CD4-positive, alpha-beta T cell treated with Interleukin-17A for 4 hours (primary cell): Measurements from ENCODE around the gene DPF3.

Experiments used
- DNase-seq: peaks from one replicate; pipeline ENCODE4 v3.0.0-alpha.2; 2020; ENCODE audit warnings: mixed read lengths

DPF3 gene

GRCh38 chr14:72708708-72709475, 185.0 kb downstream of the DPF3 start:
- no peak for DNase-seq

GRCh38 chr14:72708222-72708621, 185.7 kb downstream of the DPF3 start:
- DNase-seq: no peak

- no peak for DNase-seq
Measured at GRCh38 chr14:72706485-72706884, 187.4 kb downstream of the DPF3 start.

DNA sequence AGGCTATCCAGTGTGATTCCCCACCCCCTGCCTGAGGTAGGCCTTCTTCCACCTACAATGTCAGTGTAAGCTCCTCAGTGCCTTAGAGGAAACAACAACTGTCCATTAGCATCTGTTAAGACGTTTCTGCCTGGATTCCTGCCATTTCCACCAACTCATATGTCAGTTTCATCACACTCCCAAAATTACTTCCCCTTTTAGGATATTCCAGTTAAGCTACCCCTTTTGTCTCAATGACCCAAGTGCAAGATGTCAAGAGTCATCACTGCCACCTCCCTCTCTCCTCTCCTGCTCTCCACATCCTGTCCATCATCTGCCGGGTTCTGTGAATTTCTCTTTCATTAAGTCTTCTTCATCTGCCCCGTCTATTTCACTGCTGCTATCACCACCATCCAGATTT, 189.4 kb downstream of the DPF3 start:
- DNase-seq: no peak

DNA sequence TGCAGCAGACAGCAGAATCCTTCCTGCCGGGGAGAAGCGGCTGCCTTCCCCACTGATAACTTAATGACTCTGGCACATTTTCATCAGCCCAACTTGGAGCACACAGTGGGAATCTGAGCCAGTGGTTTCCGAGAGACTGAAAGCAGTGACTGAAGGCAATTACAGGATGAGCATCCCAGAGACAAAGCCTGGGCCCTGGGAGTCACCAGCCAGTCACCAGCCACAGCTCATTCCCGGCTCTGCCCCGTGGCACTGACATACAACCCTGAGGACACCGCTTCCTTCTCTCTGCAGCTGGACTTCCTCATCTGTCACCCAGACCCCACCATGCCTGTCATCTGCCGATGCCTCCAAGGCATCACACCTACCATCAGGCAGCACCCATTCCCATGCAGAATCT, 192.3 kb downstream of the DPF3 start:
- DNase-seq: no peak

GRCh38 chr14:72701237-72701565, 192.7 kb downstream of the DPF3 start:
- no peak for DNase-seq

GRCh38 chr14:72700338-72701236, 193.3 kb downstream of the DPF3 start:
- DNase-seq: no peak

- DNase-seq: no peak
Measured at GRCh38 chr14:72699852-72700257, 194.0 kb downstream of the DPF3 start.

DNA sequence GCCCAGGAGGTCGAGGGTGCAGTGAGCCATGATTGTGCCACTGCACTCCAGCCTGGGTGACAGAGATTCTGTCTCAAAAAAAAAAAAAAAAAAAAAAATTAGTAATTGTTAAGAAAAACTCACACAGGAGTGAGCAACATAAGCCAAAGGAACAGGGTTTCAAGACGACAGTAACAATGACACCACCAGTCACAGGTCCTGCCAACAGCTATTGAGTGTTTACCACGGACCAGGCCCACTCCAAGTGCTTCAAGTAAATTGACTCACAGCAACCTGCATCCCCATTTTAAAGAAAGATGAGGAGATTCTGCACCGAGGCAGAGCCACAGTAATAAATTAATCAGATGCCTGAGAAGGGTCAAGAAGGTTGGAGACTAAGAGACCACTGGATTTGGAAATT, 194.5 kb downstream of the DPF3 start:
- no peak for DNase-seq

DNA sequence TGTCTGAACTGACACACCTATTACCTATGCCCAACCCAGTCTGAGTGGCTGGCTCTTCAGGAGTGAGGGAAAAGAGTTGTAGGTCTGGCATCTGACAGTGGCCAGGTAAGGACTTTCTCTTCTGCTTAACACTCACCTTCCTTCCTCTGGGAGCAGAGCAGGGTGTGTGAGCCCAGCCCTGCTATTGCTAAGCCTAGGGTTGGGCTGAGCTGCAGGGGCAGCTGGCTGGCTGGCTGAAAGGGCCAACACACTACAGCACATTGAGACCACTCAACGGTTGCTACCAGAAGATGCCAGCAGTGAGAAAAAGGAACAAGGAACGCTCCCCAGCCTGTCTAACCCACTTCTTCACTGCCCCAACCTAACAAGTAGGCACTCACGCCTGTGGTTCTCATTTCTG, 201.2 kb downstream of the DPF3 start:
- DNase-seq: no peak

GRCh38 chr14:72690324-72690723, 203.6 kb downstream of the DPF3 start:
- DNase-seq: no peak

GRCh38 chr14:72688990-72689671, 204.8 kb downstream of the DPF3 start:
- no peak for DNase-seq

DNA sequence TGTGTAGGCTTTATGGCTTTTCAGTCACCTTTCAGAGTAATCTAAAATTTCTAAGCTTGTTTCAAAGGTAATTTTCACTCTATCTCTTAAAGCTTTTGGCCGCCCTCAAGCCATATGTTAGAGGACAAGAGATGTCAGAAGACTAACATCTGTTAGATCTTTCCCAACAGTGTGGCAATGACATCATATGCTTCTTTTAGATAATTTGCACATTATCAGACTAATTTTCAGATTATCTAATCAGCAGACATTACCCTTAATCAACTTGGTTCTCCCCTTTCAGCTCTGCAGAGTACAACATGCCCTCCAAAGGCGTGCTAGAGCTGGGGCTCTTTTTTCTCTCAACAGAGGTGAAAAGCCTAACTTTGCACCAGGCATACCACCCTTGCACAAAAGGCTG, 207.1 kb downstream of the DPF3 start:
- DNase-seq: no peak

DNA sequence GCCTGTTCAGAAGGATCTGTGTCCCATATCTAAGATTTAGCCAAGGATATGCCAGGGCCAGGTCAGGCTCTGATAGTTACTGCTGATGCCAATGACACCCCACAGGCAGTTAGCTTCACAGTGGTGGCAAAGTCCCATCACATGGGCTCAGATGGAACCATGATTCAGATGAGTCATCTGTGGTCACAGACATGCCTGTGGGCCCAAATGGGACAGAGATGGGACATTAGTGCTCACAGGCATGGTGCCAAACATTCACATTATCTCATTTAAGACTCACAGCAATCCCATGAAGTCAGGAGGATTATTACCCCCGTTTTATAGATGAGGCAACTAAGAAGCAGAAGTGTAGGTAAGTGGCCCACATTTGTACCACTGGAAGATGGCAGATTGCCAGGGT, 207.8 kb downstream of the DPF3 start:
- no peak for DNase-seq

DNA sequence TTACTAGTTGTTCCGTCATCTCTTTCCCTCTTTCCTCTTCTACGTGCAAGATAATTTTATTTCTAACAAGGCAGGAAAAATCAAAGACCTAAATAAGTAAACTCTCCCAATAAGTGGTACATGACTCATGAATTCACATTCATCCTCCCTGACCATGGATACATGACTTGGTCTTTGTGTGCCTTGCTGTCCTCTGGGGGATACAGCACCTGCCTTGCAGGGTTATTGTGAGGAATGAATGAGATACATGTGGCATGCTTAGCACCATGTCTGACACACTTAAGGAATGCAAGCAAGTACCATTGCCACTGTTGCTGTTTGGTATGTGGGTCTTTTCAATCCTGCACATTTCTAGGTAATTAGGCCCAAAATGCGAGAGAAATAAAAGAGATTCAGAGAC, 208.4 kb downstream of the DPF3 start:
- DNase-seq: no peak

GRCh38 chr14:72683787-72684186, 210.1 kb downstream of the DPF3 start:
- no peak for DNase-seq

GRCh38 chr14:72682188-72682587, 211.7 kb downstream of the DPF3 start:
- no peak for DNase-seq

- DNase-seq: no peak
Measured at GRCh38 chr14:72680853-72681640, 212.9 kb downstream of the DPF3 start.

DNA sequence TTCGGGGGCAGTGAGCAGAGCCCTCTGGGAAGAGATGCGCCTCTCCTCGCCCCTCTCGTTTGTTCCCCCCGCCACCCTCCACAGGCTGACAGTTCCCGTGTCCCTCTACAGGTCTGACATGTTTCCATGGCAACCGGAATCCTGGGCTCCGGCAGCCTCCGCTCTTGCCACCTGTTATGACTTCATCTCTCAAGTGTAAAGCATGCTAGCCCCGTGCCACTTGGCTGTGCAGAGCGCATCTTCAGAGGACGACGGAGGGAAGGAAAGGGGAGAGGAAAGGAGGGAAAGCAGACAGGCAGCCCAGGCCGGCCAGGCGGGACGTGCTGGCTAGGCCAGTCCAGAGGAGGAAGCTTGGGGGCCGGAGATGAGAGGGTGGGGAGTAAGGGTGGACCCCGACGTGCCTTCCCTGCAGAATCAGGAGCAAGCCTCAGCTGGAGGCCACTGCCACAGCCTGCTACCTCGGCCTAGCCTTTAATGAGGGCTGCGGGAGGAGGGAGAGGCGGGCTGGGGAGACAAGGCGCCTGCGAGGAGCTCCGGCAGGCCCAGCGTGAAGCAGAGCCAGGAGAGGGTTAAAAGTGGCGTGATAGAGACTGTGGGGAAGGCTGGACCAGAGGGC, 214.3 kb downstream of the DPF3 start:
- no peak for DNase-seq

DNA sequence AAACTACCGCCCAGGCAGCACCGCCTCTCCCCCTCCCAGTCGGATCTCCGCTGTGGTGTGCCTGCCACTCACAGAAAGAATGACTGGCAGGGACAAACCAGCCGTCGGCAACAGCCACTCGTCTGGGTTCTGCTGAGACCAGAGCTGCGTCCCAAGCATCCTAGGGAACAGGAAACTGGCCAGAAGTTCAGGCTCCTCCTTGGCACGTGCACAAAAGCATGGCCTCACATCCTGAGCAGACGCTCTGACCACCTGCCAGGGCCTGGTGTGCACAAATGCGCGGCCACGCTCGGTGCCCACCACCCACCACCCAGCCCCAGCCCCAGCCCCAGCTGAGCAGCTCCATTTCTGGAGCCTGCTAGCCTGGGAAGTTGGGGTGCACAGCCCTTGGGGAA, 214.8 kb downstream of the DPF3 start:
- DNase-seq: no peak

GRCh38 chr14:72678356-72678755, 215.5 kb downstream of the DPF3 start:
- DNase-seq: no peak

DNA sequence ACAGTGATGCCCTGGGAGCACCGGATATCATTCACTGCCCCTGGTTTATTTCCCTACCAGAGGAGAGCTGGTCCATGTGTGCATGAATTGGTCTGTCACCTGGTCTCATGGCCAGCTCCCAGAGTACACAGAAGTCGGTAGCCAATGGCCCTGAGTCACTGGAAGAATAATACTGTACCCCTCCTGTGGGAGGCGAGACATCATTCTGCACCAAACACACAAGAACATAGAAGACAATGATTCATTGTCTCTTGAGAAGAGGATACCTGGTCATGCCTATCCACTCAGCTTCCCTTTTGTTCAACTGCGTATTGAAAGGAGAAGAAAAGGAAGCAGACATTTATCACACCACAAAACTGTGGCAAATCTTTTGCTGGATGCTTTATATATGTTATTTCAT, 216.2 kb downstream of the DPF3 start:
- no peak for DNase-seq

- DNase-seq: no peak
Measured at GRCh38 chr14:72675126-72675525, 218.8 kb downstream of the DPF3 start.
